GM12873 (cell line): ENCODE measurements around the gene NUDT21.

Source experiments
- CTCF ChIP-seq: IDR thresholded peaks from 2 replicates; pipeline ENCODE4 v1.5.1; 2012; ENCODE audit warnings: low read depth, mild to moderate bottlenecking, moderate library complexity, low read length, control low read depth; ENCODE audit not compliant: insufficient read depth; ENCODE audit errors: missing control alignments

Gene NUDT21

GRCh38 chr16:56382901-56383355, 68.2 kb downstream of the NUDT21 start:
- TF ChIP-seq CTCF: no peak

GRCh38 chr16:56382459-56382858, 68.7 kb downstream of the NUDT21 start:
- TF ChIP-seq CTCF: no peak
